ENCODE measurements around the gene WDR82. TPM values are rescaled to one million over a fixed set of nuclear protein-coding genes. Genes with fewer than 3 reads are reported as not detected.
A peak's percentile ranks its signal among the peaks of the same experiment; 100 is the strongest.

WDR82 gene
- total and polyA plus RNA-seq, 2 of the 8 experiments (the other 6 are each of a cell fraction or from before 2014, with no cell fraction given), result 33.5 to 82.7 TPM

- Histone ChIP-seq H4K20me1 (replicated peaks in 1 of 2; ENCODE audit: control insufficient read depth in 1 of 2, insufficient read depth in 2 of 2, low read length in 2 of 2) (peaks cover 6 to 11% of the 10 kb centered on the region in 2 experiments), H2BK20ac (ENCODE audit: low read length) (no peak overlapping the region), H3K18ac (ENCODE audit: extremely low read depth, low read length) (no peak overlapping the region), H3K27ac (ENCODE audit: low read depth, low read length) (no peak overlapping the region), H2BK120ac (replicated peaks; ENCODE audit: low read depth, low read length) (no peak overlapping the region), H4K8ac (ENCODE audit: extremely low read depth, insufficient read depth, low read length) (no peak overlapping the region), H3K14ac (ENCODE audit: insufficient read length) (no peak overlapping the region), H2AFZ (ENCODE audit: low read length) (no peak overlapping the region), H3K4me3 (ENCODE audit: extremely low read depth in 1 of 4, insufficient read depth in 2 of 4, low read depth in 3 of 4, low read length in 4 of 4) (no peak overlapping the region), H2BK5ac (ENCODE audit: low read depth, low read length) (no peak overlapping the region), H3K56ac (replicated peaks; ENCODE audit: insufficient read length, low read depth, low read length) (no peak overlapping the region), H2AK5ac (ENCODE audit: low read depth, low read length) (no peak overlapping the region), H4K91ac (replicated peaks; ENCODE audit: insufficient read length, low read length) (no peak overlapping the region), H3K4me2 (ENCODE audit: insufficient read depth in 1 of 2, low read depth in 2 of 2, low read length in 2 of 2) (no peak overlapping the region), H3K4ac (replicated peaks; ENCODE audit: insufficient read length, low read depth, low read length) (no peak overlapping the region), H3K79me1 (ENCODE audit: low read depth, low read length) (peaks cover 4% of the 10 kb centered on the region), H3K27me3 (replicated peaks in 1 of 4; ENCODE audit: control insufficient read depth in 3 of 4, extremely low read depth in 1 of 4, insufficient read depth in 3 of 4, low read length in 3 of 4) (no peaks in the 10 kb centered on the region), H3K36me3 (ENCODE audit: control insufficient read depth in 2 of 4, insufficient read depth in 4 of 4, low read length in 3 of 4) (peaks cover 32 to 81% (median 68%) of the 10 kb centered on the region in 4 experiments), H3K9ac (replicated peaks in 1 of 4; ENCODE audit: extremely low read depth in 1 of 4, low read depth in 3 of 4, low read length in 3 of 4) (no peak overlapping the region), H2BK15ac (ENCODE audit: low read length) (no peak overlapping the region), H3K4me1 (replicated peaks in 1 of 4; ENCODE audit: control insufficient read depth in 3 of 4, insufficient read depth in 4 of 4, low read length in 3 of 4) (no peaks in the 10 kb centered on the region), H3K23me2 (ENCODE audit: low read depth, low read length) (no peaks in the 10 kb centered on the region; the same call in 1 of the 2 replicates), H3K9me3 (ENCODE audit: insufficient read depth in 2 of 2, low read depth in 1 of 2, low read length in 1 of 2) (no peaks in the 10 kb centered on the region), H3K79me2 (ENCODE audit: control insufficient read depth in 1 of 2, insufficient read depth in 2 of 2, low read length in 2 of 2) (peaks cover 0 to 45% of the 10 kb centered on the region in 2 experiments; a peak in 2 of 4 replicates), H3K23ac (ENCODE audit: insufficient read length) (no peak overlapping the region), H2BK12ac (ENCODE audit: low read depth, low read length) (no peak overlapping the region), H4K5ac (ENCODE audit: insufficient read length, low read depth, low read length) (no peak overlapping the region)
- FAIRE-seq (no peak), DNase-seq (ENCODE audit: low read depth in 1 of 2, low spot score in 2 of 2) (no peak)
- WGBS, 2 experiments (ENCODE audit: extremely low coverage in 1 of 2, insufficient coverage in 1 of 2, insufficient read length in 1 of 2, insufficient replicate concordance in 2 of 2, low coverage in 1 of 2, low lambda C conversion rate in 2 of 2, missing lambda C conversion rate in 1 of 2), result 90% methylated on average over 6 of the region's 6 CpGs; no CpG with 5 or more reads in 1 of the 2 experiments
- TF ChIP-seq MAFK (IDR thresholded peaks at IDR 0.05; ENCODE audit: low read depth, low read length), result no peak
- peak in 1 of 3 experiments; percentile 25; a peak in 1 of 4 replicates for TF ChIP-seq CTCF (IDR thresholded peaks at IDR 0.05; ENCODE audit: control extremely low read depth in 1 of 3, insufficient read depth in 1 of 3, low read depth in 1 of 3, low read length in 3 of 3)
- POLR2A ChIA-PET (ENCODE audit: partially characterized antibody), result interaction anchor here (0.6 to 1.9 kb wide), 2 partner anchors 13 to 99 kb away, joined by 3 to 6 read pairs; partner anchors contain the start of gene WDR82
- CTCF ChIA-PET (ENCODE audit: partially characterized antibody), result interaction anchor here (1.0 to 1.3 kb wide), 2 partner anchors 30 to 33 kb away, joined by 3 to 5 read pairs; no protein-coding TSS in a partner anchor
Observed at GRCh38 chr3:52265387-52265786, 13.1 kb downstream of the WDR82 start.
